Measurements from ENCODE around the gene ACADS. TPM values are rescaled to one million over a fixed set of nuclear protein-coding genes. Genes with fewer than 3 reads are reported as not detected.

The ACADS gene
- total RNA-seq, 4 donors from 2014 or later = 40.8 to 85.9 (median 65.1) TPM

GRCh38 chr12:120737557-120738251, 12.1 kb downstream of the ACADS start:
- H3K4me3 ChIP-seq (replicated peaks in 1 of 3) = no peak overlapping the region
- H3K27ac ChIP-seq = no peak overlapping the region
- no peaks in the 10 kb centered on the region for H3K9me3 ChIP-seq
- no peaks in the 10 kb centered on the region for H3K4me1 ChIP-seq
- H3K27me3 ChIP-seq = no peaks in the 10 kb centered on the region
- TF ChIP-seq, protein P1, sequence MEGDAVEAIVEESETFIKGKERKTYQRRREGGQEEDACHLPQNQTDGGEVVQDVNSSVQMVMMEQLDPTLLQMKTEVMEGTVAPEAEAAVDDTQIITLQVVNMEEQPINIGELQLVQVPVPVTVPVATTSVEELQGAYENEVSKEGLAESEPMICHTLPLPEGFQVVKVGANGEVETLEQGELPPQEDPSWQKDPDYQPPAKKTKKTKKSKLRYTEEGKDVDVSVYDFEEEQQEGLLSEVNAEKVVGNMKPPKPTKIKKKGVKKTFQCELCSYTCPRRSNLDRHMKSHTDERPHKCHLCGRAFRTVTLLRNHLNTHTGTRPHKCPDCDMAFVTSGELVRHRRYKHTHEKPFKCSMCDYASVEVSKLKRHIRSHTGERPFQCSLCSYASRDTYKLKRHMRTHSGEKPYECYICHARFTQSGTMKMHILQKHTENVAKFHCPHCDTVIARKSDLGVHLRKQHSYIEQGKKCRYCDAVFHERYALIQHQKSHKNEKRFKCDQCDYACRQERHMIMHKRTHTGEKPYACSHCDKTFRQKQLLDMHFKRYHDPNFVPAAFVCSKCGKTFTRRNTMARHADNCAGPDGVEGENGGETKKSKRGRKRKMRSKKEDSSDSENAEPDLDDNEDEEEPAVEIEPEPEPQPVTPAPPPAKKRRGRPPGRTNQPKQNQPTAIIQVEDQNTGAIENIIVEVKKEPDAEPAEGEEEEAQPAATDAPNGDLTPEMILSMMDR (IDR thresholded peaks at IDR 0.05) = no peak
- TF ChIP-seq POLR2A (IDR thresholded peaks at IDR 0.05) = no peak
- no peak for DNase-seq
- 92 to 93% methylated on average over 15 to 23 of the region's 25 CpGs for WGBS, 2 donors
- H3K36me3 ChIP-seq = peaks cover 5 to 14% of the 10 kb centered on the region in 2 donors
- intact Hi-C loops (cut with DNase I) = no loop called here

DNA sequence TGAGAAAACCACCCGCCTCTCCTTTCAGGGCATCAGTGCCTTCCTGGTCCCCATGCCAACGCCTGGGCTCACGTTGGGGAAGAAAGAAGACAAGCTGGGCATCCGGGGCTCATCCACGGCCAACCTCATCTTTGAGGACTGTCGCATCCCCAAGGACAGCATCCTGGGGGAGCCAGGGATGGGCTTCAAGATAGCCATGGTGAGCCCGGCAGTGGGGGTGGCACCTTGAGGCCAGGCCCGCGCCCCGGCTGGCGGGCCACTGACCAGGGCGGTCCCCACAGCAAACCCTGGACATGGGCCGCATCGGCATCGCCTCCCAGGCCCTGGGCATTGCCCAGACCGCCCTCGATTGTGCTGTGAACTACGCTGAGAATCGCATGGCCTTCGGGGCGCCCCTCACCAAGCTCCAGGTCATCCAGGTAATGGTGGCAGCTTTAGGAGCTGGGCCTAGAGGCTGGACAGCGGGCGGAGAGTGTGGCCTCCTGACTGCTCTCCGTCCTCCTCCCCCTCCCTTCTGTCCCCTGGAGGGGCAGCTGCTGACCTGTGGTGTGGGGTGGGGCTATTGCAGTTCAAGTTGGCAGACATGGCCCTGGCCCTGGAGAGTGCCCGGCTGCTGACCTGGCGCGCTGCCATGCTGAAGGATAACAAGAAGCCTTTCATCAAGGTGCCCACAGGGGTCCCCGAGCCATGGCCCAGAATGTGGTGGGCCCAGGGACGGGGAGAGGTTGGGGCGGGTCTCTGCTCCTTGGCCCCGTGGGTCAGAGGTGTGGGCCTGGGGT, 12.8 kb downstream of the ACADS start:
- DNase-seq = no peak
- H3K4me1 ChIP-seq = no peaks in the 10 kb centered on the region
- H3K9me3 ChIP-seq = no peaks in the 10 kb centered on the region
- intact Hi-C loops (cut with DNase I) = no loop called here
- peaks cover 5 to 14% of the 10 kb centered on the region in 2 donors for H3K36me3 ChIP-seq
- H3K27ac ChIP-seq = no peak overlapping the region
- TF ChIP-seq, protein P1 (IDR thresholded peaks at IDR 0.05) = no peak
- H3K4me3 ChIP-seq (replicated peaks in 1 of 3) = no peak overlapping the region
- no peaks in the 10 kb centered on the region for H3K27me3 ChIP-seq
- 91 to 97% methylated on average over 18 to 20 of the region's 31 CpGs for whole genome bisulfite sequencing, 2 donors

- TF ChIP-seq, protein P1 (IDR thresholded peaks at IDR 0.05) = no peak
- no peak for TF ChIP-seq POLR2A (IDR thresholded peaks at IDR 0.05)
These were observed 13.6 kb downstream of the ACADS start for GRCh38 chr12:120739031-120739762.

GRCh38 chr12:120739821-120740613, 14.4 kb downstream of the ACADS start:
- Histone ChIP-seq H3K36me3 (peaks cover 5 to 14% of the 10 kb centered on the region in 2 donors), H3K27me3 (no peaks in the 10 kb centered on the region), H3K4me1 (no peaks in the 10 kb centered on the region), H3K9me3 (no peaks in the 10 kb centered on the region), H3K4me3 (replicated peaks in 1 of 3) (no peak overlapping the region), H3K27ac (no peak overlapping the region)
- 85 to 93% methylated on average over 9 to 12 of the region's 16 CpGs for WGBS, 2 donors
- intact Hi-C loops (cut with DNase I) = no loop called here
- DNase-seq = no peak
- no peak for TF ChIP-seq POLR2A (IDR thresholded peaks at IDR 0.05)
- TF ChIP-seq, protein P1 (IDR thresholded peaks at IDR 0.05) = no peak

More at GRCh38 chr12:120739031-120739762, 13.6 kb downstream of the ACADS start:
- Histone ChIP-seq H3K4me1 (no peaks in the 10 kb centered on the region), H3K27ac (no peak overlapping the region), H3K27me3 (no peaks in the 10 kb centered on the region), H3K36me3 (peaks cover 5 to 14% of the 10 kb centered on the region in 2 donors), H3K9me3 (no peaks in the 10 kb centered on the region), H3K4me3 (replicated peaks in 1 of 3) (no peak overlapping the region)
- 93 to 97% methylated on average over 22 to 37 of the region's 38 CpGs for WGBS, 2 donors
- DNase-seq = no peak
- intact Hi-C loops (cut with DNase I) = no loop called here

Measured in thyroid gland (tissue), 4 donors.